K562 (cell line): ENCODE results near the gene ZC3H12C. TPM values are rescaled to one million over a fixed set of nuclear protein-coding genes. Genes with fewer than 3 reads are reported as not detected.

Source experiments
- ATAC-seq: fragments of 200-7000 bp; cut with Tn5 transposase; 3 replicates; pipeline ENCODE4 v1.9.1; 2020; ENCODE audit warnings: moderate library complexity
- BruUV-seq: library from RNA; stranded (reverse); fragments of 400-500 nt; replicated peaks from 2 replicates; lab custom pipeline; 2021; lab: Mats Ljungman, UMichigan
- CTCF ChIA-PET: fragments of 300-600 bp; formaldehyde crosslinking; extraction: SDS; loops from one replicate; lab custom pipeline; 2021; ENCODE audit warnings: low intra/inter-chr PET ratio; lab: Yijun Ruan, JAX
- POLR2A ChIA-PET: fragments of 300-600, 350-650 bp; sonication (Branson Sonifier 250); formaldehyde crosslinking; extraction: SDS; loops from one replicate; lab custom pipeline; 2021; ENCODE audit warnings: antibody characterized with exemption, inconsistent platforms; lab: Yijun Ruan, JAX
- DNase-seq, 4 experiments: peaks; one replicate each; pipeline versions ENCODE4 v3.0.0 to v3.0.0-alpha.2; 2011 to 2018; ENCODE audit warnings: low spot score in 3 of 4, mixed read lengths in 3 of 4; ENCODE audit errors: extremely low read depth in 1 of 4
- FAIRE-seq: peaks from 2 replicates; lab custom pipeline; 2011; peaks lifted over from hg19 to GRCh38; lab: Jason Lieb, UNC
- H2AFZ ChIP-seq: 2 replicates; pipeline ENCODE4 v1.6.0; 2011; ENCODE audit warnings: low read depth, low read length, control low read depth, inconsistent platforms
- H3K27ac ChIP-seq: fragments of 200-600 bp; 3 replicates; pipeline ENCODE4 v1.8.0; 2011; ENCODE audit warnings: low read depth, mild to moderate bottlenecking, control low read depth, inconsistent platforms, low read length, moderate library complexity, mixed read lengths; ENCODE audit errors: extremely low read depth
- H3K27me3 ChIP-seq, 2 experiments: fragments of 300-600 bp in 1 of 2; 2 replicates in 1 of 2; 3 replicates in 1 of 2; pipeline versions ENCODE4 v1.6.0 to v1.8.0; 2011; ENCODE audit warnings: inconsistent platforms in 2 of 2, low read length in 2 of 2, mild to moderate bottlenecking in 1 of 2, mixed read lengths in 1 of 2, moderate library complexity in 1 of 2; ENCODE audit not compliant: control insufficient read depth in 2 of 2, insufficient read depth in 2 of 2
- H3K36me3 ChIP-seq: fragments of 300-600 bp; 3 replicates; pipeline ENCODE4 v1.8.0; 2011; ENCODE audit warnings: mild to moderate bottlenecking, low read length, inconsistent platforms; ENCODE audit not compliant: control insufficient read depth, insufficient read depth
- H3K4me1 ChIP-seq, 2 experiments: fragments of 200-600 bp in 1 of 2; replicated peaks in 1 of 2; 2 replicates in 1 of 2; 3 replicates in 1 of 2; pipeline versions ENCODE4 v1.5.1 to v1.8.0; 2011; ENCODE audit warnings: inconsistent platforms in 2 of 2, low read length in 2 of 2, mild to moderate bottlenecking in 1 of 2, mixed read lengths in 1 of 2, moderate library complexity in 1 of 2; ENCODE audit not compliant: control insufficient read depth in 2 of 2, insufficient read depth in 2 of 2
- H3K4me2 ChIP-seq: 2 replicates; pipeline ENCODE4 v1.6.1; 2011; ENCODE audit warnings: low read length, control low read depth, inconsistent platforms, mixed read lengths; ENCODE audit not compliant: insufficient read depth
- H3K4me3 ChIP-seq: fragments of 200-600 bp; sonication (generic), shearing (Covaris generic); 2 replicates; pipeline ENCODE4 v1.5.1; 2016; ENCODE audit warnings: control low read depth, inconsistent platforms
- H3K79me2 ChIP-seq: fragments of 200-600 bp; 3 replicates; pipeline ENCODE4 v1.8.0; 2011; ENCODE audit warnings: low read length, inconsistent platforms; ENCODE audit not compliant: control insufficient read depth, insufficient read depth
- H3K9ac ChIP-seq, 2 experiments: 2 replicates each; pipeline versions ENCODE4 v1.6.0 to v1.6.1; 2011; ENCODE audit warnings: low read depth in 2 of 2, low read length in 2 of 2, control low read depth in 1 of 2, inconsistent platforms in 1 of 2, mild to moderate bottlenecking in 1 of 2, mixed read lengths in 1 of 2; ENCODE audit not compliant: insufficient read depth in 1 of 2
- H3K9me1 ChIP-seq: one replicate; pipeline ENCODE4 v1.6.0; 2011; ENCODE audit warnings: inconsistent platforms, mild to moderate bottlenecking, low read length, moderate library complexity; ENCODE audit not compliant: control insufficient read depth, insufficient read depth
- H3K9me3 ChIP-seq: replicated peaks from 2 replicates; pipeline ENCODE4 v1.5.1; 2011; ENCODE audit warnings: low read depth, low read length, inconsistent platforms; ENCODE audit not compliant: control insufficient read depth, insufficient read depth
- H4K20me1 ChIP-seq: replicated peaks from 2 replicates; pipeline ENCODE4 v1.6.1; 2011; ENCODE audit warnings: low read length, inconsistent platforms, mixed read lengths; ENCODE audit not compliant: control insufficient read depth, insufficient read depth
- DPF2 ChIP-seq: fragments of 450-650 bp; IDR thresholded peaks from 2 replicates; pipeline ENCODE4 v1.6.1; 2016
- MCM7 ChIP-seq, 2 experiments: fragments of 450-650 bp; IDR thresholded peaks; 2 replicates each; pipeline ENCODE4 v1.6.1; 2016 to 2018
- ZBTB40 ChIP-seq, 2 experiments: fragments of 450-650 bp in 1 of 2; sonication (generic) in 1 of 2; formaldehyde crosslinking in 1 of 2; IDR thresholded peaks; 2 replicates each; pipeline versions ENCODE4 v1.7.1 to v1.9.0; 2016 to 2022; ENCODE audit warnings: inconsistent platforms in 1 of 2, mild to moderate bottlenecking in 1 of 2, missing genetic modification reagents in 1 of 2
- WGBS: fragments of 100-300 bp; shearing (Covaris generic); methylation state at CpG from one replicate; pipeline ENCODE4 v1.1.6; 2016; ENCODE audit warnings: low coverage, mixed read lengths; ENCODE audit not compliant: insufficient coverage; ENCODE audit errors: missing lambda C conversion rate; 5-methylcytosine and 5-hydroxymethylcytosine counted together
- in situ Hi-C: fragments of 300-500 bp; cut with MboI; formaldehyde crosslinking; loops from 4 replicates; pipeline ENCODE4 v1.15.0; 2018; ENCODE audit warnings: inconsistent platforms, mixed read lengths
- intact Hi-C: fragments of 100-400 bp; cut with micrococcal nuclease; formaldehyde crosslinking; loops from 2 replicates; pipeline ENCODE4 v1.14.2; 2022
- polyA plus RNA-seq, 8 experiments: library from polyadenylated mRNA; depleted of rRNA in 4 of 8; stranded (reverse) in 5 of 8; unstranded in 3 of 8; fragments of >200 nt; fragmentation: Nextera tagmentation in 2 of 8; fragmentation: Illumina TruSeq in 1 of 8; extraction: Ambion mirVana in 2 of 8; extraction: Trizol in 1 of 8; gene quantifications; 2 replicates each; pipeline versions ENCODE4 v1.2.1 to v1.2.3, GENCODE V29; 2011 to 2014; ENCODE audit warnings: inconsistent platforms in 1 of 8, missing spikeins in 1 of 8
- total RNA-seq, 7 experiments: library from RNA; depleted of rRNA in 6 of 7; stranded (reverse); fragments of >200 nt in 6 of 7; fragmentation: Illumina TruSeq in 2 of 7; extraction: Trizol in 2 of 7; gene quantifications; 2 replicates each; pipeline versions ENCODE4 v1.2.1 to v1.2.3, GENCODE V29; 2011 to 2021; ENCODE audit warnings: low replicate concordance in 1 of 7

ZC3H12C gene
- total and polyA plus RNA-seq, 9 of the 15 experiments (the other 6 are each of a cell fraction or from before 2014, with no cell fraction given): 0.56 to 5.9 (median 3.3) TPM

- H3K27ac ChIP-seq: no peak overlapping the region
- no peak overlapping the region for H2AFZ ChIP-seq
- no peaks in the 10 kb centered on the region for H3K9me3 ChIP-seq
- no peaks in the 10 kb centered on the region; a peak in 1 of 5 replicates for H3K27me3 ChIP-seq
- ATAC-seq (no peak), DNase-seq (no peak), FAIRE-seq (no peak)
- no peaks in the 10 kb centered on the region for H3K79me2 ChIP-seq
- no peaks in the 10 kb centered on the region for H3K9me1 ChIP-seq
- ChIA-PET POLR2A (interaction anchor here (1.3 kb wide), 1 partner anchor 10 kb away, joined by 4 read pairs; no protein-coding TSS in a partner anchor), CTCF (interaction anchor here (0.5 kb wide), 1 partner anchor 1416 kb away, joined by 4 read pairs; no protein-coding TSS in a partner anchor)
- no peak for TF ChIP-seq DPF2
- TF ChIP-seq MCM7 (IDR thresholded peaks at IDR 0.05): no peak
- no peak for TF ChIP-seq ZBTB40 (IDR thresholded peaks at IDR 0.05)
- TF ChIP-seq ZBTB40 (CRISPR knock-in tag; IDR thresholded peaks at IDR 0.05): no peak
- H3K4me3 ChIP-seq: no peak overlapping the region
- no peak overlapping the region; a peak in 1 of 4 replicates for H3K9ac ChIP-seq
- H3K4me2 ChIP-seq: no peak overlapping the region
- 62% methylated on average over 11 of the region's 12 CpGs for WGBS
- intact Hi-C loops: loop anchor here (5.0 kb wide), 1 partner anchor 229 kb away; no protein-coding TSS in a partner anchor
- in situ Hi-C loops: loop anchor here (25.0 kb wide), 1 partner anchor 1061 kb away; the partner anchor contains the start of gene POU2AF2
- no peaks in the 10 kb centered on the region for H3K36me3 ChIP-seq
- no TSS peak for BruUV-seq
- no peaks in the 10 kb centered on the region for H4K20me1 ChIP-seq
- H3K4me1 ChIP-seq: no peaks in the 10 kb centered on the region; a peak in 1 of 5 replicates
These were observed 83.3 kb downstream of the ZC3H12C start for GRCh38 chr11:110176366-110177085.
